ENCODE data around the gene FCN2.

DNA sequence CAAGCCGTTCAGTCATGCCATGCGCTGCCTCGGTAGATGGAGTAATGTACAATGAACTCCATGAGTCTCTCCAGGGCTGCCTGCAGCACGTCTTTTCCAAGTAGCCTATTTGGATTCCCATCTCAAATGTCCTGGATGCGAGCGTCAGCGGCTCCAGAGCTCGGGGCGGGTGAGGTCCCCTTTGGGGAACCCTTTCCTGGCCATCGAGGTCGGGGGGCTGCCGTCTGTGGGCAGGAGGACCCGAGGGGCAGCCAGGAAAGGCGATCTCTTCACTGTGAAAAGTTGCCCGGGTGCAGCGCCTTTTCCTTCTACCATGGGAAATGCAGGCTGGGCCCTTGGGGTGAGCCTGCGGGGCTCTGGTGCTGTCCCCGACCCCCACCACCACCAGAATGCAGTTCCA, 36.9 kb upstream of the FCN2 start:
- TF ChIP-seq RNF2 (conservative IDR thresholded peaks at IDR 0.05; ENCODE audit: low read depth) (no peak), MLXIP (CRISPR knock-in tag; IDR thresholded peaks at IDR 0.05; ENCODE audit: borderline replicate concordance) (no peak), GABPA (IDR thresholded peaks at IDR 0.05; ENCODE audit: low read depth, low read length) (no peak), GABPA (CRISPR knock-in tag; IDR thresholded peaks at IDR 0.05; ENCODE audit: low read depth) (no peak), CTCF (CRISPR knock-in tag; IDR thresholded peaks at IDR 0.05) (no peak), SMARCC2 (IDR thresholded peaks at IDR 0.05) (no peak), NONO (IDR thresholded peaks at IDR 0.05) (no peak), NONO (CRISPR knock-in tag; conservative IDR thresholded peaks at IDR 0.05) (no peak), NFYB (CRISPR knock-in tag; IDR thresholded peaks at IDR 0.05) (no peak)
- TF ChIP-seq, protein P1, sequence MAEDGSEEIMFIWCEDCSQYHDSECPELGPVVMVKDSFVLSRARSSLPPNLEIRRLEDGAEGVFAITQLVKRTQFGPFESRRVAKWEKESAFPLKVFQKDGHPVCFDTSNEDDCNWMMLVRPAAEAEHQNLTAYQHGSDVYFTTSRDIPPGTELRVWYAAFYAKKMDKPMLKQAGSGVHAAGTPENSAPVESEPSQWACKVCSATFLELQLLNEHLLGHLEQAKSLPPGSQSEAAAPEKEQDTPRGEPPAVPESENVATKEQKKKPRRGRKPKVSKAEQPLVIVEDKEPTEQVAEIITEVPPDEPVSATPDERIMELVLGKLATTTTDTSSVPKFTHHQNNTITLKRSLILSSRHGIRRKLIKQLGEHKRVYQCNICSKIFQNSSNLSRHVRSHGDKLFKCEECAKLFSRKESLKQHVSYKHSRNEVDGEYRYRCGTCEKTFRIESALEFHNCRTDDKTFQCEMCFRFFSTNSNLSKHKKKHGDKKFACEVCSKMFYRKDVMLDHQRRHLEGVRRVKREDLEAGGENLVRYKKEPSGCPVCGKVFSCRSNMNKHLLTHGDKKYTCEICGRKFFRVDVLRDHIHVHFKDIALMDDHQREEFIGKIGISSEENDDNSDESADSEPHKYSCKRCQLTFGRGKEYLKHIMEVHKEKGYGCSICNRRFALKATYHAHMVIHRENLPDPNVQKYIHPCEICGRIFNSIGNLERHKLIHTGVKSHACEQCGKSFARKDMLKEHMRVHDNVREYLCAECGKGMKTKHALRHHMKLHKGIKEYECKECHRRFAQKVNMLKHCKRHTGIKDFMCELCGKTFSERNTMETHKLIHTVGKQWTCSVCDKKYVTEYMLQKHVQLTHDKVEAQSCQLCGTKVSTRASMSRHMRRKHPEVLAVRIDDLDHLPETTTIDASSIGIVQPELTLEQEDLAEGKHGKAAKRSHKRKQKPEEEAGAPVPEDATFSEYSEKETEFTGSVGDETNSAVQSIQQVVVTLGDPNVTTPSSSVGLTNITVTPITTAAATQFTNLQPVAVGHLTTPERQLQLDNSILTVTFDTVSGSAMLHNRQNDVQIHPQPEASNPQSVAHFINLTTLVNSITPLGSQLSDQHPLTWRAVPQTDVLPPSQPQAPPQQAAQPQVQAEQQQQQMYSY (CRISPR knock-in tag; IDR thresholded peaks at IDR 0.05) = no peak
- TF ChIP-seq, protein P2, sequence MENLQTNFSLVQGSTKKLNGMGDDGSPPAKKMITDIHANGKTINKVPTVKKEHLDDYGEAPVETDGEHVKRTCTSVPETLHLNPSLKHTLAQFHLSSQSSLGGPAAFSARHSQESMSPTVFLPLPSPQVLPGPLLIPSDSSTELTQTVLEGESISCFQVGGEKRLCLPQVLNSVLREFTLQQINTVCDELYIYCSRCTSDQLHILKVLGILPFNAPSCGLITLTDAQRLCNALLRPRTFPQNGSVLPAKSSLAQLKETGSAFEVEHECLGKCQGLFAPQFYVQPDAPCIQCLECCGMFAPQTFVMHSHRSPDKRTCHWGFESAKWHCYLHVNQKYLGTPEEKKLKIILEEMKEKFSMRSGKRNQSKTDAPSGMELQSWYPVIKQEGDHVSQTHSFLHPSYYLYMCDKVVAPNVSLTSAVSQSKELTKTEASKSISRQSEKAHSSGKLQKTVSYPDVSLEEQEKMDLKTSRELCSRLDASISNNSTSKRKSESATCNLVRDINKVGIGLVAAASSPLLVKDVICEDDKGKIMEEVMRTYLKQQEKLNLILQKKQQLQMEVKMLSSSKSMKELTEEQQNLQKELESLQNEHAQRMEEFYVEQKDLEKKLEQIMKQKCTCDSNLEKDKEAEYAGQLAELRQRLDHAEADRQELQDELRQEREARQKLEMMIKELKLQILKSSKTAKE (CRISPR knock-in tag; IDR thresholded peaks at IDR 0.05; ENCODE audit: borderline replicate concordance) = no peak

Data from HepG2 (cell line).